ENCODE measurements around the gene ITK.

- TF ChIP-seq CTCF (IDR thresholded peaks at IDR 0.05; ENCODE audit: insufficient read depth, low read length) (no peak), REST (IDR thresholded peaks at IDR 0.05; ENCODE audit: insufficient replicate concordance, low read depth) (no peak)
These were observed 20.6 kb upstream of the ITK start for GRCh38 chr5:157160001-157160400.

All from HL-60 (cell line).